ENCODE results near the gene DCUN1D2.

DCUN1D2 gene

DNA sequence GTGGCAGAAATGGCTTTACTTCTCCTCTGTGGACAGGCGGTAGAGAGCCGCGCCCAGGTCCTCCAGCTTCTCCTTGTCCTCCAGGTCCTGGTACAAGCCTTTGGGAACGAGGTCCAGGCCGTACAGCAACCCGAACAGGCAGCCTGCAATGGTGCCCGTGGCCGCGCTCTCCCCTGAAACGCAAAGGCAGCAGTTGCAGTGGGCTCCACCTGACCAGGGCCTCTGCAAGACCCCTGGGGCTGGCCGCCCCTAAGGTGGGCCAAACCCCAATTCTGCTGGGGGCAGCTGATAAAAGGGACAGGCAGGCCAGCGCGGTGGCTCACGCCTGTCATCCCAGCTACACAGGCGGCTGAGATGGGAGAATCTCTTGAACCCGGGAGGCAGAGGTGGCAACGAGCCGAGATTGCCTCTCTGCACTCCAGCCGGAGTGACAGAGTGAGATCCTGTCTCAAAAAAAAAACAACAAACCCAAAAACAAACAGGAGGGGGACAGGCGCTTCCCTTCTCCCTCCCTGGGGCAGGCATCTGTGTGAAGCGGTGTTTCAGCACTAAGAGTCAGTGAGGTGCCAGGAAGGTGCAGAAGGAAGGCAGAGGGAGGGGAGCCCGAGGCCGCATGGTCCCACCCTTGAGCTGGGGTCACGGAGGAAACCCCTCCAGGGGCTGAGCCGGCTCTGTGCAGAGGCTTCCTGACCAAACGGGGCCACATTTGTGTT, 67.5 kb downstream of the DCUN1D2 start:
- DNase-seq (ENCODE audit: low read depth) = no peak

DNA sequence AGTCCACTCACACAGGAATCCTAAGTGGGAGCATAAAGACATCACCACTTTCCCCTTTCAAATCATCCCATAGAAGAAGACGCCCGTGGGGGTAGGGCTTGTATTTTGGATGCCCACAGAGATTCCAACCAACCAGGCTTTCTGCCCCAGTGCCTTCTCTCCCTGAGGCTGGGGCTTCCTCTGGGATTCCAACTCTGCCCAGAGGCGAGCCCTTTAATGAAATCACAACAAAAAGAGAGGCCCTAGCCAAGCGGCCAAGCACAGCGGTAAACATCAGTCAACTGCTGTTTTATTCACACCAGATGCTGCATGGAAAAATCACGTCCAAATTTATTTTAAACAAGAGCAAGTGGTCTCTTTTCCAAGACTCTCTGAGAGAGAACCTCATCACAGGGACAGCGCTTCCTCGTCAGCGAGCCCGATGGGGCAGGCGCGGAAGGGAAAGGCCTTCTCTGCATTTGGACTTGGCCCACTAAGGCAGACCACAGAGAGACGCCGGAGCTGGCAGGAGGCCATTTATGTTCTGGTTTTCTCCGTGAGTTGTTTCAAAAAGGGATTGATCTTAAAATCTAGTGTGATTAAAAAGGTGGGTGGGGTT, 68.7 kb downstream of the DCUN1D2 start:
- no peak for DNase-seq (ENCODE audit: low read depth)

DNA sequence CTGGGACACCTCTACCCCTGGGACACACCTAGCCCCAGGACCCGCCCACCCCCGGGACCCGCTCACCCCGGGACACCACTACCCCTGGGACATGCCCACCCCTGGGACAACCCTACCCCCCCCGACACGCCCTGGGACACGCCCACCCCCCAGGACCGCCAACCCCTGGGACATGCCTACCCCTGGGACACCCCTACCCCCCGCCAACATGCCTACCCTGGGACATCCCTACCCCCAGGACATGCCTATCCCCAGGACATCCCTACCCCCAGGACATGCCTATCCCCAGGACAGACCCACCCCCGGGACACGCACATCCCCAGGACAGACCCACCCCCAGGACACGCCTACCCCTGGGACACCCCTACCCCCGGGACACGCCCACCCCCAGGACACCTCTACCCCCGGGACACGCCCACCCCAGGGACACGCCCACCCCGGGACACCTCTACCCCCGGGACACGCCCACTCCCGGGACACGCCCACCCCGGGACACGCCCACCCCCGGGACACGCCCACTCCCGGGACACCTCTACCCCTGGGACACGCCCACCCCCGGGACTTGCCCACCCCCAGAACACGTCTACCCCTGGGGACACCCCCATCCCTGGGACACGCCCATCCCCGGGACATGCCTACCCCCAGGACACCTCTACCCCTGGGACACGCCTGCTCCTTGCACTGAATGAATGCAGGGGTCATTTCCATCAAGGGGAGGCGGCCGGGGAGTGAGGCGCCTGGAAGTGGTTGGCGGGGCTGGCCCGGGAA, 69.5 kb downstream of the DCUN1D2 start:
- DNase-seq (ENCODE audit: low read depth) = no peak

- DNase-seq (ENCODE audit: low read depth) = no peak
Observed at GRCh38 chr13:113420232-113420631, 70.3 kb downstream of the DCUN1D2 start.

GRCh38 chr13:113419531-113420193, 70.8 kb downstream of the DCUN1D2 start:
- no peak for DNase-seq (ENCODE audit: low read depth)

DNA sequence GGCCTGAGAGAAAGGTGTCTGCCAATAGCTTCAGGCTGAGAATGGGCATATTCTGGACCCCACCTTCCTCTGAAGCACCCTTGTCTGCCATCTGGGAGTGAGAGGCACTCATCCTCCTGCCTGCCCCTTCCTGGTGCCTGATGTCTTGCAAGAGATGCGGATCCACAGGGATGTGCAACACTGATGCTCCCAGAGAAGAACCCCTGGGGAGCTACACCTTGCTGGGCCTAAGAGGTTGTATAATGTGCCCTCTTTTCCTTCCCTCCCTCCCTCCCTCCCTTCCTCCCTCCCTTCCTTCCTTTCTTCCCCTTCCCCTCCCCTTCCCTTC, 71.8 kb downstream of the DCUN1D2 start:
- DNase-seq (ENCODE audit: low read depth) = no peak

DNA sequence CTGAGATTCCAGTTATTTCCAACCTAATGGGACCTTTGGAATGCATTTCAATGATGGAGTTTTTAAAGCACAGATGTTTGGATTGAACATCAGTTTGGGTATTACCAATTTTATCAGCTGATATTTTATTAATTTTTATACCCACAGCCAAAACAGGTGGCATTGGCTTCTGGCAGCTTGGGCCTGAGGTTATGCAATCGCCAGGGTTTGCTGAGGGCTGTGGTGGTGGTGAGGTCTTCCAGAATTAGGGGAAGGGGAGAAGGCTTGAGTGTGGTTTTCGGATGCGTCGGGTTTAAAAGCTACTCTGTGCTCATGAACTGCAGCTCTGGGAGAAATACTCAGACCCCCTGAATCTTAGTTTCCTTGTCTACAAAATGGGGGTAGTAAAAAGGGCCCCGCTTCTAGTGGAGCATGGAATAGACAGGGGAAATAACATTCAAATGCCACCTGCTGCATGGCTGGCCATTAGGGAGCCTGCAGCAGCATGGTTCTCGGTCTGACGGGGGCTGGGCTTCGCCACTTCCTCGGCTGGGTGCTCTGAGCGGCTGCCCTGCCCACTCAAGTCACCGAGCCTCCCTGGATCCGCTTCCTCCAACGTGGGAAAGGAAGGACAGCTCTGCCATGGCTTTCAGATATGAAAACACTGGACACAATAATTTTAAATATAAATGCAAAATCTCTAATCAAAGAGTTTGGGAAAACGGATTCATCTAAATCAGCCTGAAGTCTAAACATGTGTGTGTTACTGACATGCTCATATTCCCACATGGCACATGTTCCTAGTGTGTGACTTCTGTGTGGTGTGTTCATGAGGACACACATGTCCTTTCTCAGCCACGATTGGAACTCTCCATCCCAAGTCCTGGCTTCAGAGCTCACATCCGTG, 72.4 kb downstream of the DCUN1D2 start:
- DNase-seq (ENCODE audit: low read depth) = no peak

DNA sequence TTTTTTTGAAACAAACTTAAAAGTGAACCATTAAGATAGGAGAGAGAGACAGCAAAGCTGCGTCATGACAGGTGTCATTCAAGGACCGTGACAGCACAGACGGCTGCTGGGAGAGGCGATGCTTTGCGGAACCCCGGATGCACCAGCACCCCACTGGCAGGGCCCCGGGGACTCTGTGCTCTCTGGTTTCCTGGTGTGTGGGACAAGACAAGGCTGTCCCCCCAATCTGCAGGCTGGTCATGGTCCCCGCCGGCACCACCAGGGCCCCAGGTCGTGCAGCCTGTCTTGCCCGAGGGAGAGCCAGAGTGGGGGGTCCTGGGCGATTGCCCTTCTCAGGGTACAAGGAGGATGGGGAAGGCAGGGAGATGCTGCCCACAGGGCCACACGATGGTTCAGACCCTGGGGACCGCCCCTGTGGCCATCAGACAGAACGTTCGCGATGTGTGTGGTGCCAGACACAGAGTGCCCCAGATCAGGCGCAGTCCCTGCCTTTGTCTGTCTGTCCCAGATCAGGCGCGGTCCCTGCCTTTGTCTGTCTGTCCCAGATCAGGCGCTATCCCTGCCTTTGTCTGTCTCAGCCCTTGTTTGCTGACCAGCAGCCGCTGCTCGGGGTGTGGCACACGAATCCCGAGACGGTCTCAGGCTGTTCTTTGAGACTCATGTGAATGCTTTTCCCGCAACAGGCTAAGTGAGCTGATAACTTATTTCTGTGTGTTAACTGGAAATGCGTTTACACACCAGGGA, 73.3 kb downstream of the DCUN1D2 start:
- no peak for DNase-seq (ENCODE audit: low read depth)

- no peak for DNase-seq (ENCODE audit: low read depth)
Observed at GRCh38 chr13:113415825-113416224, 74.7 kb downstream of the DCUN1D2 start.

GRCh38 chr13:113415032-113415431, 75.5 kb downstream of the DCUN1D2 start:
- no peak for DNase-seq (ENCODE audit: low read depth)

- DNase-seq (ENCODE audit: low read depth) = no peak
Observed at GRCh38 chr13:113414335-113414734, 76.2 kb downstream of the DCUN1D2 start.

DNA sequence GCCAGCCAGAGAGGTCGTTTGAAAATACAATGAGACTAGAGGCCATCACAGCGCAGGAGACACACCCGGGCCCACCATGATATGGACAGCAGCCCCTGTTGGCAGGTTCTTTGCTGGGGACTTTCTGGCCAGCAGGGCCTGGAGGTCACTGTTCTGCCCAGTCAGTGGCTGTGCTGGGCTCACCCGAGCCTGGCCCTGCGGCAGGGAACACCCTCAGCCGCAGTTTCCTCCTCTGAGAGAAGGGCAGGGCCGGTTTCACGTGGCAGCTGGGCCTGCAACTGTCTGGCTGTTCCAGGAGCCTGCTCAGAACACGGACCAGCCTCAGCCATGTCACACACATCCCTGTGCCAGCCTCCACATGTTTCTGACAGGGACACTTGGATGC, 76.6 kb downstream of the DCUN1D2 start:
- no peak for DNase-seq (ENCODE audit: low read depth)

DNA sequence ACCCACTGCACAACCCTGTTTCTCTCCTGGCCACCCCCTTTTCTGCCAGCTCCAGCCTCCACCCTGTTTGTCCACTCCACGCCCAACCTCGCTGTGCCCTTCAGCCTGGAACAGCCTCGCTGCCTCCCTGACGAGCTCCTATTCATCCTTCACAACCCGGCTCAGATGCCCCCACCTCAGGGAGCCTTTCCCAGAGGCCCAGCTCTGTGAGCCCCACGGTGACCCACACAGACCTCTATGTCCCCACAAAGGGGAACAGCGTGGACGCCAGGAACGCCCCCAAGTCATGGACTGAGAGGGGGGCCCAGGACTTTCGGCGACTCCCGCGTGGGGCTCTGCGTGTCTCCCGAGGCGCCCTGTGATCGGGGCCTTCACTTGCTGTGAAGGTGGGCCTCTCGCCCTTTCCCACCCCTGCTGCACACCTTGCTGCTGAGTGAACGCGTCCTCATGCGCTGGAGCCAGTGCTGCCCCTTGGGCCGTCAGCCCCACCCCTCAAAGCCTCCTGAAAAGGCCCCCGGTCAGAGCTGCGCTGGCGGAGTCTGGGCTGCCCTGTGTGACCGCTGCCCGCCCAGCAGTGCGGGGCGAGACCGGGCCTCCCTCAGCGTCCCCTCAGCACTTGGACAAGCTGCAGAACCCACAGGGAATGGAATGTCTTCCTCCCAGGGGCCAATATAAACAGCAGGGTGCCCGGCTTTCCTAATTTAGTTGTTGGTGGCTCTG, 77.2 kb downstream of the DCUN1D2 start:
- no peak for DNase-seq (ENCODE audit: low read depth)

DNA sequence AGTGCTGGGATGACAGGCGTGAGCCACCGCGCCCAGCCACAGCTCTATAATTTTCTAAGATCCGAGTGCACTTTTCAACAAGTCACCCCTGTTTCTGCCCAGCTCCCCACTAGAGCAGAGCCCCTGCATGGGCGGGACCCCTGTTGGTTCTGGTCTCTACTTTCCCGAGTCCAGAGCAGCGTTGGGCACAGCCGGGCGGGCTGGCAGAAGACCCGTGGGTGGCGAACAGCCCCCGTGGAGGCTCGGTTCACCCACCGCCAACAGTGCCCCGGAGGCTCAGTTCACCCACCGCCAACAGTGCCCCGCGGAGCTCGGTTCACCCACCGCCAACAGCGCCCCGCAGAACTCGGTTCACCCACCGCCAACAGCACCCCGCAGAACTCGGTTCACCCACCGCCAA, 78.1 kb downstream of the DCUN1D2 start:
- DNase-seq (ENCODE audit: low read depth) = no peak

GRCh38 chr13:113411216-113412023, 79.1 kb downstream of the DCUN1D2 start:
- DNase-seq (ENCODE audit: low read depth) = no peak

GRCh38 chr13:113410472-113411201, 79.9 kb downstream of the DCUN1D2 start:
- no peak for DNase-seq (ENCODE audit: low read depth)

GRCh38 chr13:113408562-113408961, 81.9 kb downstream of the DCUN1D2 start:
- no peak for DNase-seq (ENCODE audit: low read depth)

GRCh38 chr13:113407531-113408393, 82.7 kb downstream of the DCUN1D2 start:
- no peak for DNase-seq (ENCODE audit: low read depth)

Measured in stimulated activated CD8-positive, alpha-beta memory T cell treated with anti-CD3 and anti-CD28 coated beads, Interleukin-7, amount 100 ng/mL, for 24 hours (primary cell).